ENCODE results near the gene CRY2. TPM values are rescaled to one million over a fixed set of nuclear protein-coding genes. Genes with fewer than 3 reads are reported as not detected.

Gene CRY2
- total and polyA plus RNA-seq, 8 donors, result 15.3 to 29.4 (median 20.7) TPM

GRCh38 chr11:45848654-45849081, 1.4 kb downstream of the CRY2 start:
- WGBS, 2 donors, result 11 to 15% methylated on average over 8 of the region's 8 CpGs
- H3K4me3 ChIP-seq, result peak overlapping the region; percentile 63 to 92 (median 80)
- ATAC-seq, result peak; percentile 17 to 41 (median 25)
- no peaks in the 10 kb centered on the region for H3K9me3 ChIP-seq
- FAIRE-seq, result no peak
- TF ChIP-seq, protein P1, sequence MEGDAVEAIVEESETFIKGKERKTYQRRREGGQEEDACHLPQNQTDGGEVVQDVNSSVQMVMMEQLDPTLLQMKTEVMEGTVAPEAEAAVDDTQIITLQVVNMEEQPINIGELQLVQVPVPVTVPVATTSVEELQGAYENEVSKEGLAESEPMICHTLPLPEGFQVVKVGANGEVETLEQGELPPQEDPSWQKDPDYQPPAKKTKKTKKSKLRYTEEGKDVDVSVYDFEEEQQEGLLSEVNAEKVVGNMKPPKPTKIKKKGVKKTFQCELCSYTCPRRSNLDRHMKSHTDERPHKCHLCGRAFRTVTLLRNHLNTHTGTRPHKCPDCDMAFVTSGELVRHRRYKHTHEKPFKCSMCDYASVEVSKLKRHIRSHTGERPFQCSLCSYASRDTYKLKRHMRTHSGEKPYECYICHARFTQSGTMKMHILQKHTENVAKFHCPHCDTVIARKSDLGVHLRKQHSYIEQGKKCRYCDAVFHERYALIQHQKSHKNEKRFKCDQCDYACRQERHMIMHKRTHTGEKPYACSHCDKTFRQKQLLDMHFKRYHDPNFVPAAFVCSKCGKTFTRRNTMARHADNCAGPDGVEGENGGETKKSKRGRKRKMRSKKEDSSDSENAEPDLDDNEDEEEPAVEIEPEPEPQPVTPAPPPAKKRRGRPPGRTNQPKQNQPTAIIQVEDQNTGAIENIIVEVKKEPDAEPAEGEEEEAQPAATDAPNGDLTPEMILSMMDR (IDR thresholded peaks at IDR 0.05), result no peak
- peaks cover 33 to 44% (median 33%) of the 10 kb centered on the region in 3 donors for H3K4me1 ChIP-seq
- H3K27ac ChIP-seq, result peak overlapping the region in 3 of 4 donors; percentile 89 to 93 (median 92)
- no peaks in the 10 kb centered on the region for H3K36me3 ChIP-seq
- H3K27me3 ChIP-seq, result no peaks in the 10 kb centered on the region
- intact Hi-C loops (cut with DNase I), result no loop called here
- peak in 2 of 6 donors; percentile 36 to 45 for DNase-seq

DNA sequence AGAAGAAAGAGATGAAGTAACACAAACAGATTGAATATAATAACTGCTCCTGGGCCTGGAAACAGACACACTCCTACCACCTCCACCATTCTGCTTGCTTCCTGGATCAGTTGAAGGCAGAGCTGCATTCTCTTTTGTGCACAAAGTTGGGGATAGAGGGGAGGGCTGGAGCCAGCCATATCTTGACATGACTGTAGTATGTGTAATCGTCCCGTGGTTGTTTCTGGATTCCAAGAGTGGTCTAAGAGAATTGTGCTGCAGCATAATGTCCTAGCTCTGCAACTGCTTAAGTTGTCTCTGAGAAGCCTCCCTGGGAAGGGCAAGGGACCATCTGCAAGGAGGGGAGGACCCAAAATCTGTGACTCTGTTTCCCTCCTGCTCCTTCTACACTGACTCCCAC, 3.2 kb downstream of the CRY2 start:
- no peak overlapping the region for H3K27ac ChIP-seq
- peaks cover 33 to 42% (median 36%) of the 10 kb centered on the region in 3 donors for H3K4me1 ChIP-seq
- whole genome bisulfite sequencing, 2 donors, result 63 to 72% methylated on average over 2 of the region's 2 CpGs
- TF ChIP-seq, protein P1 (IDR thresholded peaks at IDR 0.05), result no peak
- ATAC-seq, result no peak
- no peak overlapping the region for H3K4me3 ChIP-seq
- no peaks in the 10 kb centered on the region for H3K9me3 ChIP-seq
- no peak for FAIRE-seq
- no peaks in the 10 kb centered on the region for H3K36me3 ChIP-seq
- H3K27me3 ChIP-seq, result no peaks in the 10 kb centered on the region
- DNase-seq, result no peak
- intact Hi-C loops (cut with DNase I), result no loop called here

GRCh38 chr11:45851228-45851627, 4.0 kb downstream of the CRY2 start:
- ATAC-seq (no peak), FAIRE-seq (no peak), DNase-seq (no peak)
- no peak overlapping the region for H3K27ac ChIP-seq
- TF ChIP-seq, protein P1 (IDR thresholded peaks at IDR 0.05), result no peak
- H3K9me3 ChIP-seq, result no peaks in the 10 kb centered on the region
- no peak overlapping the region for H3K4me3 ChIP-seq
- intact Hi-C loops (cut with DNase I), result no loop called here
- WGBS, 2 donors, result 68 to 69% methylated on average over 2 of the region's 2 CpGs
- H3K36me3 ChIP-seq, result no peaks in the 10 kb centered on the region
- no peaks in the 10 kb centered on the region for H3K27me3 ChIP-seq
- H3K4me1 ChIP-seq, result peaks cover 37 to 49% (median 40%) of the 10 kb centered on the region in 3 donors

GRCh38 chr11:45852018-45852711, 4.9 kb downstream of the CRY2 start:
- intact Hi-C loops (cut with DNase I), result no loop called here
- TF ChIP-seq, protein P1 (IDR thresholded peaks at IDR 0.05), result no peak
- Histone ChIP-seq H3K4me1 (peaks cover 41 to 59% (median 43%) of the 10 kb centered on the region in 3 donors), H3K9me3 (no peaks in the 10 kb centered on the region), H3K27ac (peak overlapping the region in 1 of 4 donors; percentile 12), H3K36me3 (no peaks in the 10 kb centered on the region), H3K27me3 (no peaks in the 10 kb centered on the region), H3K4me3 (no peak overlapping the region)
- FAIRE-seq (no peak), ATAC-seq (no peak), DNase-seq (no peak)
- 57 to 64% methylated on average over 4 of the region's 4 CpGs for WGBS, 2 donors

DNA sequence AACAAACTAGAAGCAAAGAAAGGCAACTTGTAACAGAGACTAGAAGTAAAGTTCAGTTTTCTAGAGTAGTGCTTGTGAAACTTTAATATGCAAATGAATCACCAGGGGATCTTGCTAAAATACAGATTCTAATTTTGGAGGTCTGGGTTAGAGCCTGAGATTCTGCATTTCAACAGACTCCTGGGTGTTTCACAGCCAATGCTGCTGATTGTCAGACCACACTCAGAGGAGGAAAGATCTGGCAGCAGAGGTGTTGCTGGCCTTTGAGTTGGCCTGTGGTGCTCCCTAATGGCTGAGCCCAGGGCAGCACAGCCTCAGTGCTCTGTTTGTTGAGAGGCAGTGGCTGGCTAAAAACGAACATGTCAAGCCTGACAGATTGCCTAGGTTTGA, 5.4 kb downstream of the CRY2 start:
- no peak overlapping the region for H3K4me3 ChIP-seq
- no peaks in the 10 kb centered on the region for H3K27me3 ChIP-seq
- no peaks in the 10 kb centered on the region for H3K36me3 ChIP-seq
- H3K9me3 ChIP-seq, result no peaks in the 10 kb centered on the region
- no peak overlapping the region for H3K27ac ChIP-seq
- TF ChIP-seq, protein P1 (IDR thresholded peaks at IDR 0.05), result no peak
- no peak for FAIRE-seq
- WGBS, 2 donors, result 7 to 9% methylated on average over 1 of the region's 1 CpG
- DNase-seq, result no peak
- H3K4me1 ChIP-seq, result peaks cover 47 to 64% (median 48%) of the 10 kb centered on the region in 3 donors
- ATAC-seq, result no peak
- intact Hi-C loops (cut with DNase I), result no loop called here

All from pancreas (tissue), 10 donors.